ENCODE data around the gene SLC24A3. TPM values are rescaled to one million over a fixed set of nuclear protein-coding genes. Genes with fewer than 3 reads are reported as not detected.

The SLC24A3 gene
- total RNA-seq, 1 donor from 2014 or later, result 17.8 TPM

- DNase-seq, result no peak
Measured at GRCh38 chr20:19463597-19463996, 251.2 kb downstream of the SLC24A3 start.

- DNase-seq, result no peak
Measured at GRCh38 chr20:19465536-19465935, 253.1 kb downstream of the SLC24A3 start.

- DNase-seq, result no peak
Measured at GRCh38 chr20:19466206-19466928, 253.9 kb downstream of the SLC24A3 start.

- DNase-seq, result no peak
Measured at GRCh38 chr20:19473216-19473921, 260.9 kb downstream of the SLC24A3 start.

- no peak for DNase-seq
Measured at GRCh38 chr20:19473922-19474286, 261.5 kb downstream of the SLC24A3 start.

GRCh38 chr20:19478320-19478895 lies 266.0 kb downstream of the SLC24A3 start:
- no peak for DNase-seq

GRCh38 chr20:19482726-19483125 lies 270.3 kb downstream of the SLC24A3 start:
- DNase-seq, result no peak

- no peak for DNase-seq
Measured at GRCh38 chr20:19483309-19483708, 270.9 kb downstream of the SLC24A3 start.

GRCh38 chr20:19486446-19486845 lies 274.0 kb downstream of the SLC24A3 start:
- no peak for DNase-seq

GRCh38 chr20:19487420-19487819 lies 275.0 kb downstream of the SLC24A3 start:
- no peak for DNase-seq

- no peak for DNase-seq
Measured at GRCh38 chr20:19491241-19491640, 278.8 kb downstream of the SLC24A3 start.

- no peak for DNase-seq
Measured at GRCh38 chr20:19492116-19492515, 279.7 kb downstream of the SLC24A3 start.

- no peak for DNase-seq
Measured at GRCh38 chr20:19492687-19493336, 280.4 kb downstream of the SLC24A3 start.

GRCh38 chr20:19493794-19494495 lies 281.5 kb downstream of the SLC24A3 start:
- no peak for DNase-seq

- DNase-seq, result no peak
Measured at GRCh38 chr20:19495905-19496703, 283.7 kb downstream of the SLC24A3 start.

GRCh38 chr20:19497064-19497463 lies 284.6 kb downstream of the SLC24A3 start:
- no peak for DNase-seq

- DNase-seq, result no peak
Measured at GRCh38 chr20:19498756-19499155, 286.3 kb downstream of the SLC24A3 start.

- no peak for DNase-seq
Measured at GRCh38 chr20:19501476-19502115, 289.2 kb downstream of the SLC24A3 start.

- DNase-seq, result no peak
Measured at GRCh38 chr20:19502169-19502568, 289.7 kb downstream of the SLC24A3 start.

- no peak for DNase-seq
Measured at GRCh38 chr20:19504251-19504650, 291.8 kb downstream of the SLC24A3 start.

GRCh38 chr20:19506021-19506420 lies 293.6 kb downstream of the SLC24A3 start:
- no peak for DNase-seq
